ENCODE results near the gene PDXK. TPM values are rescaled to one million over a fixed set of nuclear protein-coding genes. Genes with fewer than 3 reads are reported as not detected.

PDXK gene
- polyA plus RNA-seq, 6 donors from 2014 or later: 28.5 to 46.1 (median 39.2) TPM

GRCh38 chr21:43771199-43771675 is 52.3 kb downstream of the PDXK start:
- peaks cover 23 to 26% (median 24%) of the 10 kb centered on the region in 3 donors for H3K4me1 Mint-ChIP-seq
- DNase-seq (no peak), ATAC-seq (ENCODE audit: low read depth in 2 of 2) (no peak)
- H3K9me3 Mint-ChIP-seq: peaks cover 0 to 2% (median 0%) of the 10 kb centered on the region in 7 donors
- peak overlapping the region in 2 of 8 donors; percentile 21 to 64 for H3K4me3 Mint-ChIP-seq
- H3K27me3 Mint-ChIP-seq: peaks cover 0 to 6% (median 0%) of the 10 kb centered on the region in 3 donors
- peak overlapping the region in 2 of 6 donors; percentile 64 to 71 for H3K27ac Mint-ChIP-seq
- peaks cover 7 to 13% of the 10 kb centered on the region in 2 donors for H3K36me3 Mint-ChIP-seq

GRCh38 chr21:43771698-43772424 is 52.9 kb downstream of the PDXK start:
- peaks cover 7 to 13% of the 10 kb centered on the region in 2 donors for H3K36me3 Mint-ChIP-seq
- peak overlapping the region in 1 of 8 donors; percentile 64 for H3K4me3 Mint-ChIP-seq
- H3K4me1 Mint-ChIP-seq: peaks cover 24 to 26% (median 25%) of the 10 kb centered on the region in 3 donors
- peak overlapping the region in 3 of 6 donors; percentile 64 to 84 (median 71) for H3K27ac Mint-ChIP-seq
- H3K9me3 Mint-ChIP-seq: peaks cover 0 to 2% (median 0%) of the 10 kb centered on the region in 7 donors
- H3K27me3 Mint-ChIP-seq: peaks cover 0 to 6% (median 0%) of the 10 kb centered on the region in 3 donors
- ATAC-seq (ENCODE audit: low read depth in 2 of 2): no peak
- no peak for DNase-seq

GRCh38 chr21:43772425-43772821 is 53.5 kb downstream of the PDXK start:
- Mint-ChIP-seq H3K36me3 (peaks cover 7 to 13% of the 10 kb centered on the region in 2 donors), H3K4me3 (peak overlapping the region in 2 of 8 donors; percentile 18 to 44)
- no peak for ATAC-seq (ENCODE audit: low read depth in 2 of 2)

GRCh38 chr21:43774163-43774562 is 55.2 kb downstream of the PDXK start:
- Mint-ChIP-seq H3K27me3 (no peaks in the 10 kb centered on the region), H3K27ac (no peak overlapping the region), H3K9me3 (peaks cover 0 to 2% (median 0%) of the 10 kb centered on the region in 7 donors), H3K4me1 (peaks cover 30 to 36% (median 35%) of the 10 kb centered on the region in 3 donors), H3K36me3 (peaks cover 7 to 13% of the 10 kb centered on the region in 2 donors), H3K4me3 (peak overlapping the region in 5 of 8 donors; percentile 43 to 94 (median 91))
- ATAC-seq (ENCODE audit: low read depth in 2 of 2) (no peak), DNase-seq (no peak)

More at GRCh38 chr21:43772425-43772821, 53.5 kb downstream of the PDXK start:
- H3K27me3 Mint-ChIP-seq: peaks cover 0 to 6% (median 0%) of the 10 kb centered on the region in 3 donors
- no peak overlapping the region for H3K27ac Mint-ChIP-seq
- no peak for DNase-seq
- H3K9me3 Mint-ChIP-seq: peaks cover 0 to 2% (median 0%) of the 10 kb centered on the region in 7 donors
- H3K4me1 Mint-ChIP-seq: peaks cover 24 to 26% (median 26%) of the 10 kb centered on the region in 3 donors

- ATAC-seq (ENCODE audit: low read depth in 2 of 2) (no peak), DNase-seq (no peak)
- Mint-ChIP-seq H3K9me3 (peaks cover 0 to 2% (median 0%) of the 10 kb centered on the region in 7 donors), H3K4me3 (peak overlapping the region; percentile 86 to 94 (median 92)), H3K36me3 (peaks cover 7 to 13% of the 10 kb centered on the region in 2 donors), H3K27me3 (no peaks in the 10 kb centered on the region), H3K27ac (peak overlapping the region in 2 of 6 donors; percentile 84 to 88), H3K4me1 (peaks cover 30 to 38% (median 36%) of the 10 kb centered on the region in 3 donors)
These were observed 56.3 kb downstream of the PDXK start for GRCh38 chr21:43775190-43775589.

- Mint-ChIP-seq H3K27ac (peak within 1 kb of the TSS in 5 of 6 donors; percentile 63 to 88 (median 83)), H3K4me1 (peaks cover 30 to 38% (median 36%) of the 10 kb centered on the region in 3 donors)
- peak; percentile 80 to 81 for ATAC-seq (ENCODE audit: low read depth in 2 of 2)
These were observed 57.0 kb downstream of the PDXK start, which contains the start of gene CSTB for GRCh38 chr21:43775795-43776430. Gene CSTB (minus strand): TSS chr21:43776308. CDS start chr21:43776269, 39 bp downstream.

GRCh38 chr21:43777953-43778352 is 59.0 kb downstream of the PDXK start:
- Mint-ChIP-seq H3K4me3 (peak overlapping the region in 6 of 8 donors; percentile 65 to 92 (median 86)), H3K9me3 (no peaks in the 10 kb centered on the region), H3K36me3 (peaks cover 7 to 13% of the 10 kb centered on the region in 2 donors), H3K4me1 (peaks cover 23 to 36% (median 30%) of the 10 kb centered on the region in 3 donors), H3K27me3 (no peaks in the 10 kb centered on the region), H3K27ac (peak overlapping the region in 2 of 6 donors; percentile 26 to 45)
- ATAC-seq (ENCODE audit: low read depth in 2 of 2): no peak
- no peak for DNase-seq

More at GRCh38 chr21:43775795-43776430, 57.0 kb downstream of the PDXK start, which contains the start of gene CSTB:
- peak within 1 kb of the TSS; percentile 86 to 94 (median 92) for H3K4me3 Mint-ChIP-seq
- H3K27me3 Mint-ChIP-seq: no peaks in the 10 kb centered on the region
- peaks cover 0 to 2% (median 0%) of the 10 kb centered on the region in 7 donors for H3K9me3 Mint-ChIP-seq
- peaks cover 7 to 13% of the 10 kb centered on the region in 2 donors for H3K36me3 Mint-ChIP-seq
- peak; percentile 78 for DNase-seq

GRCh38 chr21:43778469-43779335 is 59.8 kb downstream of the PDXK start:
- Mint-ChIP-seq H3K9me3 (no peaks in the 10 kb centered on the region), H3K27me3 (no peaks in the 10 kb centered on the region), H3K36me3 (peaks cover under 1 to 6% of the 10 kb centered on the region in 2 donors), H3K27ac (peak overlapping the region in 5 of 6 donors; percentile 26 to 82 (median 65)), H3K4me1 (peaks cover 19 to 31% (median 29%) of the 10 kb centered on the region in 3 donors), H3K4me3 (peak overlapping the region in 6 of 8 donors; percentile 6 to 91 (median 72))
- ATAC-seq (ENCODE audit: low read depth in 2 of 2) (no peak), DNase-seq (no peak)

- Mint-ChIP-seq H3K27ac (no peak overlapping the region), H3K4me1 (peaks cover 13 to 24% (median 21%) of the 10 kb centered on the region in 3 donors), H3K27me3 (no peaks in the 10 kb centered on the region), H3K36me3 (no peaks in the 10 kb centered on the region), H3K9me3 (no peaks in the 10 kb centered on the region), H3K4me3 (peak overlapping the region in 1 of 8 donors; percentile 80)
- no peak for DNase-seq
- no peak for ATAC-seq (ENCODE audit: low read depth in 2 of 2)
These were observed 60.7 kb downstream of the PDXK start for GRCh38 chr21:43779660-43780059.

- H3K27me3 Mint-ChIP-seq: no peaks in the 10 kb centered on the region
- no peak for DNase-seq
- no peak for ATAC-seq (ENCODE audit: low read depth in 2 of 2)
- H3K9me3 Mint-ChIP-seq: no peaks in the 10 kb centered on the region
- peaks cover 6 to 12% (median 10%) of the 10 kb centered on the region in 3 donors for H3K4me1 Mint-ChIP-seq
- no peaks in the 10 kb centered on the region for H3K36me3 Mint-ChIP-seq
- no peak overlapping the region for H3K27ac Mint-ChIP-seq
- H3K4me3 Mint-ChIP-seq: no peak overlapping the region
These were observed 62.9 kb downstream of the PDXK start for GRCh38 chr21:43781846-43782245.

- ATAC-seq (ENCODE audit: low read depth in 2 of 2) (no peak), DNase-seq (no peak)
- Mint-ChIP-seq H3K27me3 (no peaks in the 10 kb centered on the region), H3K4me1 (peaks cover 6 to 10% (median 10%) of the 10 kb centered on the region in 3 donors), H3K9me3 (no peaks in the 10 kb centered on the region), H3K36me3 (no peaks in the 10 kb centered on the region), H3K4me3 (no peak overlapping the region), H3K27ac (peak overlapping the region in 1 of 6 donors; percentile 43)
These were observed 63.6 kb downstream of the PDXK start for GRCh38 chr21:43782431-43783097.

- H3K4me3 Mint-ChIP-seq: peak overlapping the region in 1 of 8 donors; percentile 21
- ATAC-seq (ENCODE audit: low read depth in 2 of 2) (no peak), DNase-seq (no peak)
- H3K27me3 Mint-ChIP-seq: no peaks in the 10 kb centered on the region
- peaks cover 6 to 9% (median 8%) of the 10 kb centered on the region in 3 donors for H3K4me1 Mint-ChIP-seq
- no peaks in the 10 kb centered on the region for H3K36me3 Mint-ChIP-seq
- no peaks in the 10 kb centered on the region for H3K9me3 Mint-ChIP-seq
- no peak overlapping the region for H3K27ac Mint-ChIP-seq
These were observed 64.3 kb downstream of the PDXK start for GRCh38 chr21:43783098-43783700.
